HCT116 (cell line): ENCODE results near the gene RPH3AL. TPM values are rescaled to one million over a fixed set of nuclear protein-coding genes. Genes with fewer than 3 reads are reported as not detected.

Experiments used
- ATAC-seq: fragments of 200-7000 bp; cut with Tn5 transposase; 2 replicates; pipeline ENCODE4 v1.9.1; 2020; ENCODE audit warnings: mild to moderate bottlenecking, moderate library complexity
- BruUV-seq: library from RNA; stranded (reverse); fragments of 400-500 nt; replicated peaks from 2 replicates; lab custom pipeline; 2021; lab: Mats Ljungman, UMichigan
- CTCF ChIA-PET: fragments of 300-600 bp; sonication (Branson Sonifier 250); formaldehyde crosslinking; loops from one replicate; lab custom pipeline; 2021; ENCODE audit warnings: antibody characterized with exemption; lab: Charles Lee
- POLR2A ChIA-PET: fragments of 300-600, 350-600 bp; sonication (Branson Sonifier 250); formaldehyde crosslinking; loops from one replicate; lab custom pipeline; 2021; ENCODE audit warnings: antibody characterized with exemption; lab: Charles Lee
- RAD21 ChIA-PET, 2 experiments: fragments of 300-600 bp; sonication (Branson Sonifier 250); formaldehyde crosslinking; loops; one replicate each; lab custom pipeline; 2023; ENCODE audit warnings: low total read pairs in 2 of 2; ENCODE audit not compliant: uncharacterized antibody in 2 of 2, unreplicated experiment in 2 of 2, low non-redundant PET in 1 of 2; lab: Charles Lee
- DNase-seq: peaks from one replicate; pipeline ENCODE4 v3.0.0-alpha.2; 2010; ENCODE audit warnings: low read depth, low spot score
- H2AFZ ChIP-seq: fragments of 200-600 bp; shearing (Covaris generic), sonication (generic); 2 replicates; pipeline ENCODE4 v1.6.1; 2017; ENCODE audit warnings: low read depth, mixed run types, mixed read lengths, antibody characterized with exemption, low read length; ENCODE audit not compliant: poor library complexity, severe bottlenecking
- H3K27ac ChIP-seq: 2 replicates; pipeline ENCODE4 v1.5.1; 2012; ENCODE audit warnings: low read depth, low read length
- H3K27me3 ChIP-seq: fragments of 200-600 bp; sonication (generic); 2 replicates; pipeline ENCODE4 v1.6.1; 2016; ENCODE audit warnings: mixed run types, low read length, mixed read lengths; ENCODE audit not compliant: insufficient read depth
- H3K36me3 ChIP-seq, 2 experiments: fragments of 200-500 bp in 1 of 2; fragments of 200-600 bp in 1 of 2; sonication (Bioruptor generic) in 1 of 2; sonication (generic) in 1 of 2; 2 replicates each; pipeline versions ENCODE4 v1.5.1 to v1.6.1; 2014 to 2016; ENCODE audit warnings: low read length in 2 of 2, inconsistent platforms in 1 of 2, mixed read lengths in 1 of 2, mixed run types in 1 of 2; ENCODE audit not compliant: insufficient read depth in 2 of 2, control insufficient read depth in 1 of 2
- H3K4me1 ChIP-seq, 2 experiments: fragments of 200-600 bp in 1 of 2; sonication (generic) in 1 of 2; 2 replicates each; pipeline versions ENCODE4 v1.5.1 to v1.6.1; 2012 to 2017; ENCODE audit warnings: low read length in 2 of 2, inconsistent platforms in 1 of 2, mild to moderate bottlenecking in 1 of 2, mixed read lengths in 1 of 2, mixed run types in 1 of 2, moderate library complexity in 1 of 2; ENCODE audit not compliant: insufficient read depth in 2 of 2, control insufficient read depth in 1 of 2
- H3K4me2 ChIP-seq: fragments of 200-600 bp; sonication (generic); 2 replicates; pipeline ENCODE4 v1.6.1; 2017; ENCODE audit warnings: mixed run types, low read length, mixed read lengths
- H3K4me3 ChIP-seq, 2 experiments: fragments of 200-600 bp in 1 of 2; sonication (generic) in 1 of 2; replicated peaks in 1 of 2; 2 replicates each; pipeline ENCODE4 v1.5.1; 2011 to 2016; ENCODE audit warnings: low read length in 2 of 2, control low read depth in 1 of 2, low read depth in 1 of 2, mild to moderate bottlenecking in 1 of 2, mixed read lengths in 1 of 2, mixed run types in 1 of 2
- H3K79me2 ChIP-seq: fragments of 200-600 bp; sonication (generic); 2 replicates; pipeline ENCODE4 v1.6.1; 2017; ENCODE audit warnings: mild to moderate bottlenecking, mixed run types, low read length, moderate library complexity, mixed read lengths; ENCODE audit not compliant: insufficient read depth
- H3K9ac ChIP-seq: fragments of 200-600 bp; sonication (generic); 2 replicates; pipeline ENCODE4 v1.6.1; 2016; ENCODE audit warnings: low read length, mixed read lengths
- H3K9me2 ChIP-seq: fragments of 200-600 bp; sonication (generic), shearing (Covaris generic); 2 replicates; pipeline ENCODE4 v1.6.1; 2017; ENCODE audit warnings: mixed run types, mild to moderate bottlenecking, moderate library complexity; ENCODE audit not compliant: insufficient read depth
- H3K9me3 ChIP-seq, 2 experiments: fragments of 200-500 bp in 1 of 2; fragments of 200-600 bp in 1 of 2; sonication (Bioruptor generic) in 1 of 2; sonication (generic) in 1 of 2; 2 replicates each; pipeline ENCODE4 v1.6.1; 2014 to 2017; ENCODE audit warnings: low read length in 2 of 2, mixed read lengths in 2 of 2, inconsistent platforms in 1 of 2, low read depth in 1 of 2, mild to moderate bottlenecking in 1 of 2, mixed run types in 1 of 2, moderate library complexity in 1 of 2; ENCODE audit not compliant: control insufficient read depth in 1 of 2, insufficient read depth in 1 of 2
- H4K20me1 ChIP-seq: fragments of 200-600 bp; sonication (generic), shearing (Covaris generic); 2 replicates; pipeline ENCODE4 v1.6.1; 2017; ENCODE audit warnings: mixed run types, mild to moderate bottlenecking, moderate library complexity; ENCODE audit not compliant: insufficient read depth
- CEBPB ChIP-seq: IDR thresholded peaks from 2 replicates; pipeline ENCODE4 v1.6.1; 2012; ENCODE audit warnings: low read depth
- CTCF ChIP-seq, 3 experiments: fragments of 200-600 bp in 1 of 3; sonication (generic) in 1 of 3; IDR thresholded peaks in 2 of 3; conservative IDR thresholded peaks in 1 of 3; 2 replicates each; pipeline ENCODE4 v1.5.1; 2012 to 2017; ENCODE audit warnings: low read depth in 2 of 3, low read length in 2 of 3, antibody characterized with exemption in 1 of 3, borderline replicate concordance in 1 of 3, control low read depth in 1 of 3, mild to moderate bottlenecking in 1 of 3, mixed read lengths in 1 of 3, mixed run types in 1 of 3, moderate library complexity in 1 of 3; ENCODE audit not compliant: insufficient read depth in 1 of 3
- EZH2 ChIP-seq: fragments of 200-600 bp; sonication (generic); IDR thresholded peaks from 2 replicates; pipeline ENCODE4 v1.6.1; 2017; ENCODE audit warnings: antibody characterized with exemption, mixed run types
- EZH2phosphoT487 ChIP-seq: fragments of 200-600 bp; IDR thresholded peaks from 2 replicates; pipeline ENCODE4 v1.6.1; 2018; ENCODE audit warnings: antibody characterized with exemption, borderline replicate concordance
- FOSL1 ChIP-seq: IDR thresholded peaks from 2 replicates; pipeline ENCODE4 v1.6.1; 2012; ENCODE audit warnings: low read depth
- JUND ChIP-seq: IDR thresholded peaks from 2 replicates; pipeline ENCODE4 v1.6.1; 2012
- SRF ChIP-seq: IDR thresholded peaks from 2 replicates; pipeline ENCODE4 v1.6.1; 2012; ENCODE audit warnings: low read depth
- ZNF274 ChIP-seq: fragments of 200-500 bp; sonication (Bioruptor generic); IDR thresholded peaks from 2 replicates; pipeline ENCODE4 v1.6.1; 2014; ENCODE audit warnings: mild to moderate bottlenecking, low read depth, low read length, inconsistent platforms
- intact Hi-C: fragments of 100-400 bp; cut with micrococcal nuclease; formaldehyde crosslinking; loops from 2 replicates; pipeline ENCODE4 v1.10.0; 2022
- total RNA-seq: library from RNA; stranded (reverse); gene quantifications from one replicate; pipeline ENCODE4 v1.2.1, GENCODE V29; 2021; ENCODE audit not compliant: unreplicated experiment

RPH3AL gene
- total RNA-seq, 1 experiment from 2014 or later = 17.0 TPM

GRCh38 chr17:291587-291986 lies 61.0 kb downstream of the RPH3AL start:
- TF ChIP-seq EZH2 = no peak
- H3K9me2 ChIP-seq = no peaks in the 10 kb centered on the region
- no peaks in the 10 kb centered on the region for H3K36me3 ChIP-seq
- ATAC-seq (no peak), DNase-seq (no peak)
- ChIA-PET CTCF (no interaction called here), POLR2A (no interaction called here), RAD21 (no interaction called here)
- H3K27ac ChIP-seq = no peak overlapping the region
- no peak overlapping the region for H2AFZ ChIP-seq
- BruUV-seq = no TSS peak
- H3K79me2 ChIP-seq = no peaks in the 10 kb centered on the region
- H3K4me3 ChIP-seq = no peak overlapping the region
- no peaks in the 10 kb centered on the region for H3K4me1 ChIP-seq
- H4K20me1 ChIP-seq = no peaks in the 10 kb centered on the region
- H3K9me3 ChIP-seq = no peaks in the 10 kb centered on the region
- intact Hi-C loops = no loop called here
- H3K4me2 ChIP-seq = no peak overlapping the region
- no peaks in the 10 kb centered on the region for H3K27me3 ChIP-seq
- H3K9ac ChIP-seq = no peak overlapping the region

DNA sequence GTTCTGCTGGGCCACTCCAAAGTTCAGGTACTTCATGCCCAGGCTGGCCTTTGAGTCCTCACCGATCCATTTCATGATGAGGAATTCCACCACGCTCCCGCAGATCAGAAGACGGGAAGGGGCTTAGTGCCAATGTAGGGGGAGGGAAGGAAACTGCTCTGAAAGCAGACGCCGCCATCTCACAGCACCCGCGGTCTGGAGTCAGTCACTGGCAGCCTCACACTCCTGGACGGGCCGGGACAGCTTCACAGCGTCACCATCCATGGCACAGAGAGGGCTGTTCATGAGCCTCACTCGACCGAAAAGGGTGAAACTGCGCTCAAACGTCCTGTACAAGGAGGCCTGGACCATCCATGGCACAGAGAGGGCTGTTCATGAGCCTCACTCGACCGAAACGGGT lies 62.0 kb downstream of the RPH3AL start:
- ATAC-seq (no peak), DNase-seq (no peak)
- no peaks in the 10 kb centered on the region for H3K27me3 ChIP-seq
- H3K4me3 ChIP-seq = no peak overlapping the region
- intact Hi-C loops = no loop called here
- no peak overlapping the region for H3K9ac ChIP-seq
- no peaks in the 10 kb centered on the region for H3K4me1 ChIP-seq
- BruUV-seq = no TSS peak
- RAD21 ChIA-PET = no interaction called here
- CTCF ChIA-PET = no interaction called here
- H2AFZ ChIP-seq = no peak overlapping the region
- POLR2A ChIA-PET = interaction anchor here (0.5 kb wide), 1 partner anchor 22 kb away, joined by 3 read pairs; no protein-coding TSS in a partner anchor
- H3K9me2 ChIP-seq = no peaks in the 10 kb centered on the region
- TF ChIP-seq JUND = no peak
- TF ChIP-seq CTCF (IDR thresholded peaks at IDR 0.05 in 2 of 3, conservative IDR thresholded peaks at IDR 0.05 in 1 of 3; ENCODE audit: borderline replicate concordance in 1 of 3, insufficient read depth in 1 of 3, low read depth in 2 of 3, low read length in 2 of 3) = no peak
- TF ChIP-seq CEBPB = no peak
- TF ChIP-seq EZH2phosphoT487 = no peak
- TF ChIP-seq ZNF274 = no peak
- TF ChIP-seq FOSL1 = no peak
- no peak for TF ChIP-seq SRF
- no peaks in the 10 kb centered on the region for H3K79me2 ChIP-seq
- H3K36me3 ChIP-seq = no peaks in the 10 kb centered on the region
- H3K27ac ChIP-seq = no peak overlapping the region
- H4K20me1 ChIP-seq = no peaks in the 10 kb centered on the region
- H3K4me2 ChIP-seq = no peak overlapping the region
- no peaks in the 10 kb centered on the region for H3K9me3 ChIP-seq
